OCI-LY1 (cell line): ENCODE measurements around the gene KAT8.
"Not testable (repeated sequence)": the region's sequence is repeated elsewhere in the genome, so short reads cannot be mapped to it uniquely, and the experiment has no call there.

ENCODE experiments used
- H2AFZ ChIP-seq: fragments of 200-600 bp; sonication (generic), shearing (Covaris generic); 2 replicates; pipeline ENCODE4 v1.6.0; 2014; ENCODE audit warnings: antibody characterized with exemption, mild to moderate bottlenecking, low read length
- H3F3A ChIP-seq: fragments of 200-600 bp; sonication (generic), shearing (Covaris generic); 2 replicates; pipeline ENCODE4 v1.6.0; 2014; ENCODE audit warnings: mild to moderate bottlenecking, antibody characterized with exemption, low read length, moderate library complexity; ENCODE audit not compliant: insufficient read depth
- H3K27ac ChIP-seq: fragments of 200-600 bp; sonication (generic); 2 replicates; pipeline ENCODE4 v1.5.1; 2014; ENCODE audit warnings: low read length, mixed run types, mild to moderate bottlenecking, low read depth; ENCODE audit not compliant: poor library complexity, severe bottlenecking
- H3K27me3 ChIP-seq: fragments of 200-600 bp; sonication (generic); 2 replicates; pipeline ENCODE4 v1.6.0; 2014; ENCODE audit warnings: antibody characterized with exemption, mild to moderate bottlenecking, low read length, moderate library complexity; ENCODE audit not compliant: insufficient read depth
- H3K36me3 ChIP-seq: fragments of 200-600 bp; sonication (generic); 2 replicates; pipeline ENCODE4 v1.6.1; 2014; ENCODE audit warnings: mild to moderate bottlenecking, antibody characterized with exemption, low read length, moderate library complexity, mixed read lengths; ENCODE audit not compliant: insufficient read depth
- H3K4me1 ChIP-seq: fragments of 200-600 bp; sonication (generic); 2 replicates; pipeline ENCODE4 v1.5.1; 2014; ENCODE audit warnings: mild to moderate bottlenecking, low read length, moderate library complexity; ENCODE audit not compliant: insufficient read depth, severe bottlenecking
- H3K4me2 ChIP-seq: fragments of 200-600 bp; sonication (generic), shearing (Covaris generic); 2 replicates; pipeline ENCODE4 v1.6.1; 2014; ENCODE audit warnings: low read length
- H3K4me3 ChIP-seq: fragments of 200-600 bp; sonication (generic); 2 replicates; pipeline ENCODE4 v1.5.1; 2014; ENCODE audit warnings: low read length, low read depth, mild to moderate bottlenecking, mixed read lengths; ENCODE audit not compliant: poor library complexity, severe bottlenecking
- H3K79me2 ChIP-seq: fragments of 200-600 bp; shearing (Covaris generic); 2 replicates; pipeline ENCODE4 v1.6.1; 2016; ENCODE audit warnings: mixed run types, low read length, mixed read lengths; ENCODE audit not compliant: insufficient read depth
- H3K9ac ChIP-seq: fragments of 200-600 bp; sonication (generic), shearing (Covaris generic); 2 replicates; pipeline ENCODE4 v1.6.1; 2014; ENCODE audit warnings: mild to moderate bottlenecking, low read length, mixed read lengths
- H3K9me2 ChIP-seq: fragments of 200-600 bp; sonication (generic), shearing (Covaris generic); 2 replicates; pipeline ENCODE4 v1.6.1; 2014; ENCODE audit warnings: low read depth, mild to moderate bottlenecking, low read length, mixed read lengths
- H3K9me3 ChIP-seq: fragments of 200-600 bp; shearing (Covaris generic); 2 replicates; pipeline ENCODE4 v1.6.1; 2014; ENCODE audit warnings: low read length, mixed read lengths
- H4K20me1 ChIP-seq: fragments of 200-600 bp; sonication (generic), shearing (Covaris generic); 2 replicates; pipeline ENCODE4 v1.6.0; 2016; ENCODE audit warnings: mild to moderate bottlenecking, low read length; ENCODE audit not compliant: insufficient read depth
- CTCF ChIP-seq: fragments of 200-600 bp; sonication (generic), shearing (Covaris generic); IDR thresholded peaks from 2 replicates; pipeline ENCODE4 v1.5.1; 2017; ENCODE audit warnings: mild to moderate bottlenecking, antibody characterized with exemption, low read length, moderate library complexity, mixed read lengths
- EZH2 ChIP-seq: fragments of 200-600 bp; sonication (generic), shearing (Covaris generic); IDR thresholded peaks from 2 replicates; pipeline ENCODE4 v1.8.0; 2017; ENCODE audit warnings: borderline replicate concordance, mixed run types, mild to moderate bottlenecking, antibody characterized with exemption, low read length, moderate library complexity, mixed read lengths

Gene KAT8

DNA sequence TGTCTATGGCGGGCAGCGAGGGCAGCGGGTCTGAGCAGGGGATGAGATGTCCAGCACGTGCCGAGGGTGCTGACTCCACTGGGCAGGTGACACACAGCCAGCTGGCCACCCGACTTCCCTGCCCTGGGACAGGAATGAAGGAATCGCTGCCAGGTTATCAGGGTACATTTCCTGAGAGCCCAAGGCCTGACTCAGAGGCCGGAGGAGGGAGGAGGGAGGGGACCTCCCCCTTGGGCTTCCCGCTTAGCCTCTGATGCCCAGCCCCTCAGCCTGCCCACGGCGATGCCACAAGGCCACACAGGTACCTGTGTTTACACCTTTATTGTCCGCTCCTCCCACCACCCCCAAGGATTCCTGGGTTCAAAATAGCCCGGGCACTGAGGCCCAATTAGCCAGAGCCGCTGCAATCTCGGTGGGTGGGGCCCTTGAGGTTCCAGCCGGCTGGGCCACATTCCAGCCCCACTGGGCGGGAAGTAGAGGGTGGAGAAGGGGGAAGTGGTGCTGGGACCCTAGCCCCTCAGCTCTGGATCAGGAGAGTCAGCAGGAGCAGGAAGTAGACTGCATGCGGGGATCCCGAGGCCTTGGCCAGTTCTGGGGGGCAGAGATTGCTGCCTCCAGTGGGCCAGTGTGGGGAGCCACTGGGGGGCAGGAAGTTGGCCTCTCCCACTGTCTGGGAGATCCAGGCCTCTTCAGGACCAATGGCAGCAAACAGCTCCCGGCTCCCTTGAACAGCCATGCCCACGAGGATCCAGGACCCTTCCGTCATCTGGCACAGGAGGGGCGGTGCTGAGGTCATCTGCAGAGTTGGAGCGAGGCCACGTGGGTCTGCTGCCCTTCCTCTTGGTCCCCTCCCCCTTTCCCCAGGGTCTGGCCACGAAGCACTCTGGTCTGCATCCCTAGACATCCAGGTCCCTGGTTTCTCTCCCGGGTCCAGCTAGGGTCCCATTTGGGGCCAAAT, 21.4 kb downstream of the KAT8 start:
- Histone ChIP-seq H3K9ac (no peak overlapping the region), H3K4me3 (no peak overlapping the region), H3K27me3 (peaks cover 8% of the 10 kb centered on the region; the same call in 1 of the 2 replicates), H2AFZ (no peak overlapping the region), H3K9me2 (no peaks in the 10 kb centered on the region), H3K36me3 (no peaks in the 10 kb centered on the region), H3K9me3 (no peaks in the 10 kb centered on the region), H3K79me2 (no peaks in the 10 kb centered on the region), H3F3A (no peaks in the 10 kb centered on the region), H4K20me1 (no peaks in the 10 kb centered on the region), H3K4me2 (no peak overlapping the region), H3K4me1 (peaks cover 10% of the 10 kb centered on the region), H3K27ac (no peak overlapping the region)
- no peak for TF ChIP-seq EZH2
- TF ChIP-seq CTCF, result no peak

DNA sequence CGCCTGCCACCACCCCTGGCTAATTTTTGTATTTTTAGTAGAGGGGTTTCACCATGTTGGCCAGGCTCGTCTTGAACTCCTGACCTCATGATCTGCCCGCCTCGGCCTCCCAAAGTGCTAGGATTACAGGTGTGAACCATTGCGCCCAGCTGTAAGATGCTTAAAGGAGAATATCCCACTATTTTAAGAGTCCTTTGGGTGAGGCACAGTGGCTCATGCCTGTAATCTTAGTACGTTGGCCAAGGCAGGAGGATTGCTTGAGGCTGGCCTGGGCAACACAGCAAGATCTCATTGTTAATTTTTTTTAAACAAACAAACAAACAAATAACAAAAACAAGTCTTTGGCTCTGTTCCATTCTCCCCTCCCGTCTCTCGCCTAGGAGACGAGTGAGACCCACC, 23.6 kb downstream of the KAT8 start:
- H2AFZ ChIP-seq, H3K27ac ChIP-seq, H3K4me2 ChIP-seq: not testable (repeated sequence)

GRCh38 chr16:31141489-31142108, 24.1 kb downstream of the KAT8 start:
- Histone ChIP-seq H3K4me1 (peaks cover 10% of the 10 kb centered on the region), H3K79me2 (no peaks in the 10 kb centered on the region), H3K9ac (peak overlapping the region; percentile 28; the same call in 1 of the 2 replicates), H3K27ac (no peak overlapping the region), H3K9me2 (no peaks in the 10 kb centered on the region), H4K20me1 (no peaks in the 10 kb centered on the region), H3K36me3 (no peaks in the 10 kb centered on the region), H3K4me3 (peak overlapping the region; percentile 29), H3K9me3 (no peaks in the 10 kb centered on the region), H2AFZ (0 out of 2 replicates have a peak overlapping the region, but pooled peaks have one; percentile 31), H3F3A (no peaks in the 10 kb centered on the region), H3K27me3 (peaks cover 1% of the 10 kb centered on the region; the same call in 1 of the 2 replicates), H3K4me2 (peak overlapping the region; percentile 51)
- TF ChIP-seq CTCF (no peak), EZH2 (no peak)

More for the DNA sequence above, 23.6 kb downstream of the KAT8 start:
- H3K4me1 ChIP-seq, H3K9ac ChIP-seq, H3K79me2 ChIP-seq, H3K27me3 ChIP-seq, H3K4me3 ChIP-seq, H3K9me3 ChIP-seq, H3K36me3 ChIP-seq, H4K20me1 ChIP-seq, H3F3A ChIP-seq, H3K9me2 ChIP-seq: not testable (repeated sequence)
